CD4-positive, alpha-beta memory T cell (primary cell): ENCODE data around the gene PTPN18. TPM values are rescaled to one million over a fixed set of nuclear protein-coding genes. Genes with fewer than 3 reads are reported as not detected.

Experiments used
- CTCF ChIA-PET: fragments of 350-600 bp; sonication (Branson Sonifier 250); formaldehyde crosslinking; loops from one replicate; lab custom pipeline; 2021; ENCODE audit warnings: inconsistent platforms; ENCODE audit not compliant: partially characterized antibody; lab: Charles Lee
- POLR2A ChIA-PET: fragments of 350-600 bp; sonication (Branson Sonifier 250); formaldehyde crosslinking; loops from one replicate; lab custom pipeline; 2021; ENCODE audit not compliant: partially characterized antibody; lab: Charles Lee
- DNase-seq, 5 donors: peaks; one replicate each; pipeline versions ENCODE4 v3.0.0 to v3.0.0-alpha.2; 2020 to 2022; ENCODE audit warnings: mixed read lengths in 1 of 5
- H3K27ac ChIP-seq: one replicate; pipeline ENCODE4 v1.7.0; 2013; ENCODE audit warnings: low read depth, low read length
- H3K27me3 ChIP-seq: 2 replicates; pipeline ENCODE4 v1.7.0; 2013; ENCODE audit warnings: mild to moderate bottlenecking, low read length, moderate library complexity; ENCODE audit not compliant: insufficient read depth
- H3K36me3 ChIP-seq: 2 replicates; pipeline ENCODE4 v1.7.0; 2013; ENCODE audit warnings: mild to moderate bottlenecking, low read length, moderate library complexity; ENCODE audit not compliant: insufficient read depth
- H3K4me1 ChIP-seq: 2 replicates; pipeline ENCODE4 v1.7.0; 2013; ENCODE audit warnings: mild to moderate bottlenecking, low read length, moderate library complexity; ENCODE audit not compliant: insufficient read depth
- H3K4me3 ChIP-seq, 2 donors: one replicate each; pipeline ENCODE4 v1.7.0; 2013; ENCODE audit warnings: low read length in 2 of 2, mild to moderate bottlenecking in 1 of 2
- H3K9me3 ChIP-seq, 2 donors: one replicate each; pipeline ENCODE4 v1.7.0; 2013; ENCODE audit warnings: low read length in 2 of 2, control low read depth in 1 of 2; ENCODE audit not compliant: control insufficient read depth in 1 of 2
- H3K27ac Mint-ChIP-seq, 7 donors: one replicate each; pipeline ENCODE4 v1.8.0; 2020 to 2021; ENCODE audit warnings: mixed read lengths in 7 of 7, mild to moderate bottlenecking in 6 of 7, inconsistent platforms in 3 of 7, moderate library complexity in 3 of 7
- H3K27me3 Mint-ChIP-seq, 2 donors: one replicate each; pipeline ENCODE4 v1.8.0; 2020 to 2021; ENCODE audit warnings: mixed read lengths in 2 of 2
- H3K36me3 Mint-ChIP-seq, 2 donors: one replicate each; pipeline ENCODE4 v1.8.0; 2020 to 2021; ENCODE audit warnings: mixed read lengths in 2 of 2, inconsistent platforms in 1 of 2, mild to moderate bottlenecking in 1 of 2
- H3K4me1 Mint-ChIP-seq, 4 donors: one replicate each; pipeline ENCODE4 v1.8.0; 2020 to 2021; ENCODE audit warnings: mixed read lengths in 4 of 4, mild to moderate bottlenecking in 1 of 4
- H3K4me3 Mint-ChIP-seq, 8 donors: one replicate each; pipeline ENCODE4 v1.8.0; 2020 to 2021; ENCODE audit warnings: mixed read lengths in 8 of 8, mild to moderate bottlenecking in 7 of 8, moderate library complexity in 6 of 8, inconsistent platforms in 3 of 8
- H3K9me3 Mint-ChIP-seq, 8 donors: one replicate each; pipeline ENCODE4 v1.8.0; 2020 to 2021; ENCODE audit warnings: mixed read lengths in 8 of 8, mild to moderate bottlenecking in 5 of 8, inconsistent platforms in 3 of 8, moderate library complexity in 1 of 8
- intact Hi-C: fragments of 100-400 bp; cut with micrococcal nuclease; formaldehyde crosslinking; loops from one replicate; pipeline ENCODE4 v1.15.1; 2023
- polyA plus RNA-seq, 2 donors: library from polyadenylated mRNA; unstranded; fragments of 300-500 nt; fragmentation: Illumina TruSeq; gene quantifications; one replicate each; pipeline ENCODE4 v1.2.3, GENCODE V29; 2021
- total RNA-seq, 2 experiments: library from RNA; stranded (reverse); gene quantifications; one replicate each; pipeline ENCODE4 v1.2.3, GENCODE V29; 2021

The PTPN18 gene
- total and polyA plus RNA-seq, 4 experiments from 2014 or later = 30.9 to 67.2 (median 60.5) TPM

- ChIA-PET CTCF (interaction anchor here (1.2 to 3.0 kb wide), 4 partner anchors 8 to 21 kb away, joined by 3 to 10 read pairs (median 4); partner anchors contain the start of gene IMP4), POLR2A (interaction anchor here (5.9 kb wide), 1 partner anchor 9 kb away, joined by 64 read pairs; the partner anchor contains the start of gene IMP4)
- peaks cover 11 to 16% (median 15%) of the 10 kb centered on the region in 4 donors for H3K4me1 Mint-ChIP-seq
- Histone ChIP-seq H3K36me3 (peaks cover 19% of the 10 kb centered on the region), H3K9me3 (no peaks in the 10 kb centered on the region), H3K4me1 (peaks cover 14% of the 10 kb centered on the region), H3K27ac (no peak overlapping the region), H3K4me3 (no peak overlapping the region), H3K27me3 (no peaks in the 10 kb centered on the region)
- H3K27me3 Mint-ChIP-seq = no peaks in the 10 kb centered on the region
- intact Hi-C loops = no loop called here
- peaks cover 17 to 26% of the 10 kb centered on the region in 2 donors for H3K36me3 Mint-ChIP-seq
- no peak for DNase-seq
- no peak overlapping the region for H3K4me3 Mint-ChIP-seq
- H3K9me3 Mint-ChIP-seq = peaks cover 0 to 3% (median 0%) of the 10 kb centered on the region in 8 donors
- H3K27ac Mint-ChIP-seq = peak overlapping the region in 2 of 7 donors; percentile 32 to 36
Observed at GRCh38 chr2:130351711-130352110, 4.1 kb upstream of the PTPN18 start.

GRCh38 chr2:130352237-130352636 is 3.6 kb upstream of the PTPN18 start:
- POLR2A ChIA-PET = interaction anchor here (1.5 to 5.9 kb wide), 2 partner anchors 10 to 14 kb away, joined by 5 to 64 read pairs; partner anchors contain the start of gene IMP4
- Histone ChIP-seq H3K36me3 (peaks cover 14% of the 10 kb centered on the region), H3K27ac (no peak overlapping the region), H3K4me3 (no peak overlapping the region), H3K4me1 (peaks cover 14% of the 10 kb centered on the region), H3K27me3 (no peaks in the 10 kb centered on the region), H3K9me3 (no peaks in the 10 kb centered on the region)
- H3K27me3 Mint-ChIP-seq = no peaks in the 10 kb centered on the region
- no peak for DNase-seq
- H3K4me3 Mint-ChIP-seq = no peak overlapping the region
- H3K27ac Mint-ChIP-seq = peak overlapping the region in 1 of 7 donors; percentile 24
- H3K4me1 Mint-ChIP-seq = peaks cover 11 to 18% (median 16%) of the 10 kb centered on the region in 4 donors
- intact Hi-C loops = no loop called here
- CTCF ChIA-PET = interaction anchor here (1.2 to 3.0 kb wide), 3 partner anchors 9 to 21 kb away, joined by 3 to 10 read pairs (median 4); partner anchors contain the start of gene IMP4
- H3K36me3 Mint-ChIP-seq = peaks cover 11 to 20% of the 10 kb centered on the region in 2 donors
- peaks cover 0 to 3% (median 0%) of the 10 kb centered on the region in 8 donors for H3K9me3 Mint-ChIP-seq

GRCh38 chr2:130353291-130354138 is 2.3 kb upstream of the PTPN18 start:
- peaks cover 0 to 3% (median 0%) of the 10 kb centered on the region in 8 donors for H3K9me3 Mint-ChIP-seq

GRCh38 chr2:130354139-130354428 is 1.8 kb upstream of the PTPN18 start:
- peak overlapping the region in 1 of 7 donors; percentile 57 for H3K27ac Mint-ChIP-seq

More at GRCh38 chr2:130353291-130354138, 2.3 kb upstream of the PTPN18 start:
- DNase-seq = no peak
- H3K4me3 ChIP-seq = no peak overlapping the region
- ChIA-PET POLR2A (interaction anchor here (1.0 to 5.9 kb wide), 4 partner anchors 11 to 19 kb away, joined by 3 to 64 read pairs (median 6); partner anchors contain the start of gene IMP4), CTCF (interaction anchor here (1.3 to 3.0 kb wide), 3 partner anchors 9 to 12 kb away, joined by 4 to 10 read pairs (median 5); partner anchors contain the start of gene IMP4)
- peaks cover 0 to 8% of the 10 kb centered on the region in 2 donors for H3K36me3 Mint-ChIP-seq
- H3K4me3 Mint-ChIP-seq = peak overlapping the region in 5 of 8 donors; percentile 24 to 85 (median 36)
- peaks cover 10 to 18% (median 16%) of the 10 kb centered on the region in 4 donors for H3K4me1 Mint-ChIP-seq
- H3K27me3 Mint-ChIP-seq = no peaks in the 10 kb centered on the region
- H3K27ac Mint-ChIP-seq = peak overlapping the region in 2 of 7 donors; percentile 24 to 57
- H3K9me3 ChIP-seq = no peaks in the 10 kb centered on the region
- peaks cover under 1% of the 10 kb centered on the region for H3K36me3 ChIP-seq
- no peak overlapping the region for H3K27ac ChIP-seq
- intact Hi-C loops = no loop called here
- H3K4me1 ChIP-seq = peaks cover 14% of the 10 kb centered on the region
- no peaks in the 10 kb centered on the region for H3K27me3 ChIP-seq

GRCh38 chr2:130355172-130355577 is 681 bp upstream of the PTPN18 start:
- Histone ChIP-seq H3K4me1 (peaks cover 14% of the 10 kb centered on the region), H3K27ac (peak overlapping the region; percentile 35), H3K9me3 (no peaks in the 10 kb centered on the region), H3K27me3 (no peaks in the 10 kb centered on the region), H3K4me3 (peak overlapping the region in 1 of 2 donors; percentile 63), H3K36me3 (no peaks in the 10 kb centered on the region)
- H3K27me3 Mint-ChIP-seq = no peaks in the 10 kb centered on the region
- peak overlapping the region in 6 of 7 donors; percentile 31 to 78 (median 61) for H3K27ac Mint-ChIP-seq
- peaks cover 10 to 18% (median 15%) of the 10 kb centered on the region in 4 donors for H3K4me1 Mint-ChIP-seq
- H3K4me3 Mint-ChIP-seq = peak overlapping the region; percentile 68 to 86 (median 83)
- no peak for DNase-seq
- intact Hi-C loops = loop anchor here (1.0 kb wide), 1 partner anchor 13 kb away; the partner anchor contains the start of gene IMP4
- H3K36me3 Mint-ChIP-seq = peaks cover 0 to 2% of the 10 kb centered on the region in 2 donors
- H3K9me3 Mint-ChIP-seq = peaks cover 0 to 4% (median 0%) of the 10 kb centered on the region in 8 donors
- POLR2A ChIA-PET = interaction anchor here (1.5 to 5.9 kb wide), 4 partner anchors 12 to 174 kb away, joined by 4 to 64 read pairs (median 8); partner anchors contain the start of genes IMP4, MZT2B and SMPD4
- CTCF ChIA-PET = interaction anchor here (1.0 to 2.8 kb wide), 5 partner anchors 12 to 169 kb away, joined by 3 to 10 read pairs (median 5); partner anchors contain the start of gene IMP4

More at GRCh38 chr2:130354139-130354428, 1.8 kb upstream of the PTPN18 start:
- no peaks in the 10 kb centered on the region for H3K36me3 ChIP-seq
- no peak for DNase-seq
- peaks cover 14% of the 10 kb centered on the region for H3K4me1 ChIP-seq
- H3K27me3 ChIP-seq = no peaks in the 10 kb centered on the region
- Mint-ChIP-seq H3K27me3 (no peaks in the 10 kb centered on the region), H3K4me3 (peak overlapping the region; percentile 68 to 86 (median 83)), H3K36me3 (peaks cover 0 to 5% of the 10 kb centered on the region in 2 donors), H3K9me3 (peaks cover 0 to 3% (median 0%) of the 10 kb centered on the region in 8 donors), H3K4me1 (peaks cover 10 to 18% (median 16%) of the 10 kb centered on the region in 4 donors)
- ChIA-PET CTCF (interaction anchor here (3.0 kb wide), 1 partner anchor 11 kb away, joined by 10 read pairs; the partner anchor contains the start of gene IMP4), POLR2A (interaction anchor here (1.0 to 5.9 kb wide), 4 partner anchors 11 to 173 kb away, joined by 3 to 64 read pairs (median 6); partner anchors contain the start of genes IMP4, MZT2B and SMPD4)
- H3K9me3 ChIP-seq = no peaks in the 10 kb centered on the region
- intact Hi-C loops = no loop called here
- no peak overlapping the region for H3K4me3 ChIP-seq
- H3K27ac ChIP-seq = no peak overlapping the region

- H3K36me3 Mint-ChIP-seq = peaks cover 0 to 2% of the 10 kb centered on the region in 2 donors
- H3K4me1 ChIP-seq = peaks cover 14% of the 10 kb centered on the region
- CTCF ChIA-PET = no interaction called here
- no peak for DNase-seq
- intact Hi-C loops = no loop called here
- H3K4me3 ChIP-seq = no peak overlapping the region
- H3K27ac Mint-ChIP-seq = no peak overlapping the region
- peaks cover 10 to 18% (median 14%) of the 10 kb centered on the region in 4 donors for H3K4me1 Mint-ChIP-seq
- H3K4me3 Mint-ChIP-seq = no peak overlapping the region
- no peak overlapping the region for H3K27ac ChIP-seq
- POLR2A ChIA-PET = interaction anchor here (1.3 kb wide), 1 partner anchor 14 kb away, joined by 3 read pairs; no protein-coding TSS in a partner anchor
- H3K27me3 Mint-ChIP-seq = no peaks in the 10 kb centered on the region
- no peaks in the 10 kb centered on the region for H3K27me3 ChIP-seq
- H3K36me3 ChIP-seq = no peaks in the 10 kb centered on the region
- no peaks in the 10 kb centered on the region for H3K9me3 ChIP-seq
- H3K9me3 Mint-ChIP-seq = peaks cover 0 to 6% (median 0%) of the 10 kb centered on the region in 8 donors
Observed at GRCh38 chr2:130357864-130358263, 2.0 kb downstream of the PTPN18 start.
